ENCODE measurements around the gene CHST7. TPM values are rescaled to one million over a fixed set of nuclear protein-coding genes. Genes with fewer than 3 reads are reported as not detected.

Gene CHST7
- total RNA-seq, 1 donor from 2014 or later = 1.1 TPM

DNA sequence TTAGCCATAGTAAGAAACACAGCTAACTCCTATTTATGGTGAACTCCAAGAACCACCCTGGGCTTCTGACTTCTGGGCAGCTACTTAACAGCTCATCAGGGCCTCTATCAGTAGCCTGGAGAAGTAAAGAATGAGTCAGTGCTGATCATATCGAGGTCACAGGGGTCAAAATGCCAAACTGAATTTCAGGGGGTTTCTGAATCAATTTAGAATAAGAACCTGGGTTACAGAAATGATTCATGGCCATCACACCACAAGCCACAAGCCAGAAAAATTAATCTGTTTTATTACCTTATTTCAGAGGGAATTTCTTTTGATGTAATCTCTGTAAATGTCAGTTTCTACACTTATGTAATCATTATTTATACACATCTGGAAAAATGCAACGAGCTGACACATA, 64.4 kb downstream of the CHST7 start:
- no peaks in the 10 kb centered on the region for H3K27me3 Mint-ChIP-seq
- H3K36me3 Mint-ChIP-seq (ENCODE audit: insufficient read depth) = no peaks in the 10 kb centered on the region
- no peaks in the 10 kb centered on the region for H3K4me1 Mint-ChIP-seq (ENCODE audit: low read depth)
- no peak for TF ChIP-seq CTCF (IDR thresholded peaks at IDR 0.05; ENCODE audit: unreplicated experiment)
- DNase-seq (ENCODE audit: low spot score, unreplicated experiment) = no peak
- H3K9me3 Mint-ChIP-seq (ENCODE audit: low read depth) = peaks cover 2% of the 10 kb centered on the region
- H3K27ac Mint-ChIP-seq = no peak overlapping the region
- no peak overlapping the region for H3K4me3 Mint-ChIP-seq (ENCODE audit: low read depth)

DNA sequence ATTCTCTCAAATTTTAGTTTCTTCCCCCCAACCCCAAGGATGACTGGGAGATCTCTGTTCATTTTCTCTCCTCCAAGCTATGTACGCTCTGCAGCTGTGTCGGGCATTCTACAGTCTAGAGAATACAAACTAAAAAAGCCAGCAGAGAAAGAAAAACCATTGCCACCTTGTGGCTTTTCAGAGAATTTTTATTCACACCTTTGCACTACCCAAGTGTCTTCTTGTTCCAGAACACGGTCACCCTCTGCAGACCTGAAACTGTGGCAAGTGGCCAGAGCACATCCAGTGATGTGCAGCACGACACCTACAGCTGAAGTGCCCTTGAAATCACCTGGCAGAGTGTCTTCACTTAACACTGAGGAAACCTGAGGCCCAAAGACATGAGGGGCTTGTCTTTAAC, 68.6 kb downstream of the CHST7 start:
- H3K9me3 Mint-ChIP-seq (ENCODE audit: low read depth) = peaks cover 6% of the 10 kb centered on the region
- H3K27me3 Mint-ChIP-seq = no peaks in the 10 kb centered on the region
- peak; percentile 31 for TF ChIP-seq CTCF (IDR thresholded peaks at IDR 0.05; ENCODE audit: unreplicated experiment)
- no peak overlapping the region for H3K4me3 Mint-ChIP-seq (ENCODE audit: low read depth)
- H3K36me3 Mint-ChIP-seq (ENCODE audit: insufficient read depth) = peaks cover 3% of the 10 kb centered on the region
- no peaks in the 10 kb centered on the region for H3K4me1 Mint-ChIP-seq (ENCODE audit: low read depth)
- H3K27ac Mint-ChIP-seq = no peak overlapping the region
- no peak for DNase-seq (ENCODE audit: low spot score, unreplicated experiment)

DNA sequence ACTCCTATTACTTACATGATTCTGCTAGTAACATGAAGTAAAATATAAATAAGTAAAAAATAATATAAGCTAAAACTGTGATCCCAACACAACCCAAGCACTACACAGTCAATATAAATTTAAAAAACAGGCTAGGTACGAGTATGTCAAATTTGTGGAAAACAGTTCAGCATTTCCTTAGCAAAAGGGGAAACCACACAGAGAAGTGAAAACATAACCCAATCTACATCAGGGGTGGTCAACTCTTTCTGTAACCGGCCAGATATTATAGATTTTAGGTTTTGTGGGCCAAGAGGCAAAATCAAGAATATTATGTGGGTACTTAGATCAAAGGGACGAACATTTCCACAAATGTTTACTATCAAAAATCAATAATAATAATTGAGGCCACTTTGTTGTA, 70.1 kb downstream of the CHST7 start:
- Mint-ChIP-seq H3K4me1 (ENCODE audit: low read depth) (no peaks in the 10 kb centered on the region), H3K9me3 (ENCODE audit: low read depth) (peaks cover 6% of the 10 kb centered on the region), H3K4me3 (ENCODE audit: low read depth) (no peak overlapping the region), H3K27ac (no peak overlapping the region), H3K36me3 (ENCODE audit: insufficient read depth) (peaks cover 5% of the 10 kb centered on the region), H3K27me3 (no peaks in the 10 kb centered on the region)
- TF ChIP-seq CTCF (IDR thresholded peaks at IDR 0.05; ENCODE audit: unreplicated experiment) = no peak
- no peak for DNase-seq (ENCODE audit: low spot score, unreplicated experiment)

GRCh38 chrX:46645614-46646013, 72.0 kb downstream of the CHST7 start:
- Mint-ChIP-seq H3K4me1 (ENCODE audit: low read depth) (peaks cover 2% of the 10 kb centered on the region), H3K27ac (no peak overlapping the region), H3K36me3 (ENCODE audit: insufficient read depth) (peaks cover 7% of the 10 kb centered on the region), H3K4me3 (ENCODE audit: low read depth) (no peak overlapping the region), H3K9me3 (ENCODE audit: low read depth) (peaks cover 6% of the 10 kb centered on the region), H3K27me3 (no peaks in the 10 kb centered on the region)
- DNase-seq (ENCODE audit: low spot score, unreplicated experiment) = no peak
- TF ChIP-seq CTCF (IDR thresholded peaks at IDR 0.05; ENCODE audit: unreplicated experiment) = no peak

DNA sequence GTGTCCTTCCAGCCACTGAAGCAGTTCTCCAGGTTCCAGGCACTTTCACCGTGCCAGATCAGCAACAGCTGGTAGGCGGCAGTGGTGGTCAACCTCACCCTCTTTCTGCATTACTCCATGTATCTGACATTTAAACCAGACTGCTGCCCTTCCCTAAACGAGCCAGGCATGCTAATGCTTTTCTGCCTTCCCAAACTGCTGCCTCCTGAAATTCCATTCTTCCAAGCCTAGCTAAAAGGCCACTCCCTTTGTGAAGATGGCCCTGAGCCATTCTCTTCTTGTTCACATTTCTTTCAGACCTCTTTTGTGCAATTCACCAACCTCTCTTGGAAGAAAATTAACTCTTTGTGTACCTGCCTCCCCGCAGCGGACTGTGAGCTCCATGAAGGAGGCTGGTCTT, 73.7 kb downstream of the CHST7 start:
- DNase-seq (ENCODE audit: low spot score, unreplicated experiment) = no peak
- no peak for TF ChIP-seq CTCF (IDR thresholded peaks at IDR 0.05; ENCODE audit: unreplicated experiment)
- H3K27ac Mint-ChIP-seq = no peak overlapping the region
- no peak overlapping the region for H3K4me3 Mint-ChIP-seq (ENCODE audit: low read depth)
- H3K9me3 Mint-ChIP-seq (ENCODE audit: low read depth) = peaks cover 6% of the 10 kb centered on the region
- H3K36me3 Mint-ChIP-seq (ENCODE audit: insufficient read depth) = peaks cover 7% of the 10 kb centered on the region
- H3K4me1 Mint-ChIP-seq (ENCODE audit: low read depth) = peaks cover 2% of the 10 kb centered on the region
- no peaks in the 10 kb centered on the region for H3K27me3 Mint-ChIP-seq

Other genes with a start within 250 kb of the CHST7 start
- gene ZNF674, start 28.3 kb upstream of the CHST7 start, total RNA-seq = 6.2 and 7.0 TPM in 2 replicates
- 9.5 and 11.1 TPM in 2 replicates for gene SLC9A7, start 185.4 kb downstream of the CHST7 start, total RNA-seq